ENCODE data around the gene TPRG1L. TPM values are rescaled to one million over a fixed set of nuclear protein-coding genes. Genes with fewer than 3 reads are reported as not detected.

The TPRG1L gene
- total RNA-seq, 1 experiment from 2014 or later = 8.5 TPM

DNA sequence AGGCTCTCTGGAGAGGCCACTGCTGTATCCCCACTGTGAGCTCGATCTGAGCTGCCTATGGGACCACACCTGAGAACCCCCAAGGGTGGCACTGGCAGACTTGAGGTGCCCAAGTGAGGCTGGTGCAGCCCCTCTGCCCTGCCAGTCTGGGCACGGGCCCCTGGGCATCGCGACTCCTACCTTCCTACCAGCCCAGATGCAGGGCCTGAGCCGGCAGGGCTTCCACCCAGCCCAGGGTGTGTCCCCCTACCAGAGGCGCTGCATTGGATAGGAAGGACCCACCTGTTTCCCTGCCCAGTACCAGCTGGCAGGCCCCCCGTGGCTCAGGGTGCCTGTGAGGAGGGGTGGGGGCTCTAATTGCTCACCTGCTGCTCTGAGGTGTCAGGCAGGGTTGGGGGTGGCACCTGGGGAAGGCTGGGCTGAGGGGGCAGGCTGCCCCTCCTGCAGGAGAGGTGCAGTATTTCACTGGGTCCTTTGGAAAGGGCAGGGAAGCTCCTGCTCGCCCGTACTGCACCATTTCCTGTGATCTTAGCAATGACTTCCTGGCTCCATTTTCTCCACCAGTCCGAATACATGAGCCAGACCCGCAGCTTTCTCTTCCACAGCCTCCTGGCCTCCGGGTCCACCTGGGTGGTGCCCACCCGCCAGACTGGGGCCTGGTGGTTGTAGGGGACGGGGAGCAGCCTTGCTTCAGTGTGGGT, 39.3 kb downstream of the TPRG1L start:
- no peak for DNase-seq (ENCODE audit: low read depth)

DNA sequence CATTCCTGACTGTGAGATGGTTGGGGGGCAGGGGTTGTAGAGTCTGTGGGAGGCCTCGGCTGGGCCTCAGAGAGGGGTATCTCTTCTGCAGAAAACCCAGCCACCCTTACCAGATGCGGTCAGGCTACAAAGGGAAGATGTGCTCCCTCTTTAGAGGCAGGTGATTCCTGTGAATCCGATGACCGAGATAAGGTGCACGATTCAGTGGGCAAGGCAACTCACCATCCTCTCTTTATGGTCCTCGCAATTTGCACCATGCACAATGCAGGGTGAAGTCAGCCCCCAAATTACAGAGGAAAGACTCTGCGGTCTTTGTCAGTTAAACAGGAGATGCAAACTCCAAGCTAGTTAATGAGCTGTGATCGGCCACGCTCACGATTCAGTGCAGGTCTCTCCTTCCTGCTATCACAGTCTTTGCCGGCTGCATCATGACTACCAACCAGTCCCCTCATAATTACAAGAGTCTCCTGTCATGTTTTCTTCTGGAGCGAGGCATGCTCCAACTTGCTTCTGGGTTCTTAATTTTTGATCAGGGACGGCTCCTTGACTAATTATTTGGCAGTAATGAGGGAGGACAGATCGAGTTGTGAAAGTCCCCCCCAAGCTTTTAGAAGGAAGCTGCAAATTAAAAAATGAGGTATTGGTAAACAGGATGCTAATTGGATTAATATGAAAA, 40.0 kb downstream of the TPRG1L start:
- DNase-seq (ENCODE audit: low read depth) = no peak

DNA sequence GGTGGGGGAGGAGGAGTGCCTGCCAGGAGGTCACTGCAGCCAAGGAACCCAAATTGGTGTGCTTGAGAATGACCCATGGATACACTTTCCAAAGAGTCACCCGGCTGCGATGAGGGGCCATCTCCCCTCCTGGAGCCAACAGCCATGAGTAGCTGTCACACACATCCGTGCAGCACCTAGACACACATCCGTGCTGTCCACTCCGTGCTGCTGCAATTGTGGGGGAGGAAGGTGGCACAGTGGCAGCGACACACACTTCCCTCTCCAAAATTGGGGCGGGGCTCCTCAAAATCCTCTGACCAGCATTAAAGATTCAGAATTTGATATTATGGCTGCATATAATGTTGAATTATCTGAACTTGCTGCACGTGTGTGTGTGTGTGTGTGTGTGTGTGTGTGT, 43.3 kb downstream of the TPRG1L start:
- DNase-seq (ENCODE audit: low read depth) = no peak

DNA sequence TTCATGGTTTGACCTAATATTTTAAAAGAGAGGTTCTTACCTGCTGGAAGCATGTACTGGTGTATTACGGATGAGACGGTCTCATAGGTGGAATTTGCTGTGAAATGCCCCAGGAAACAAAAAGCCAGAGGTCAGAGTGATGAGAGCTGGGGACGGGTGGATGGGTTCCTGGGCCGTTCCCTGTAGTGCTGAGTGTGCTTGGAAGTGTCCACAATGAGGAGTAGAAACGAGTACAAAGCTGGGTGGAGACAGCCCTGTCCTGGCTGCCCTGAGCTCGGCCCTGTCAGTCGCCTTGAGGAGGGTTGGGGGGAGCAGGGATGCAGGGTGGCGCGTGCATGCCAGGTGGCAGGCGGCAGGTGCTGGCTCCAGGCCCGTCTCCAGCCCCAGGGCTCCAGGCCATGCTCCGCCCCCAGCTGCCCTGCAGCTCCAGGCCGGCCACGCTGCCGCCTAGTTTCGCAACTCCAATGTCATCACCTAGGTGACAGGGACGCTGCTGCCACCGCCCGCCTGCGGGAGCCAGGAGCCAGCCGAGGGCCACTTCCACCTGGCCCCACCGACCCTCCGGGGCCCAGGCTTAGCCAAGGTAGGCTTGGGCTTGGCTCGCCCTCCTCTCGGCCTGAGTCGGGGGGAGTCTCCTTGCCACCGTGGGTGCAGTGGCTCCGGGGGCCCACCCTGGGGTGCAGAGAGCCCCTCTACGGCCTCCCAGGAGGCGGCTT, 43.9 kb downstream of the TPRG1L start:
- peak; percentile 63 for DNase-seq (ENCODE audit: low read depth)

DNA sequence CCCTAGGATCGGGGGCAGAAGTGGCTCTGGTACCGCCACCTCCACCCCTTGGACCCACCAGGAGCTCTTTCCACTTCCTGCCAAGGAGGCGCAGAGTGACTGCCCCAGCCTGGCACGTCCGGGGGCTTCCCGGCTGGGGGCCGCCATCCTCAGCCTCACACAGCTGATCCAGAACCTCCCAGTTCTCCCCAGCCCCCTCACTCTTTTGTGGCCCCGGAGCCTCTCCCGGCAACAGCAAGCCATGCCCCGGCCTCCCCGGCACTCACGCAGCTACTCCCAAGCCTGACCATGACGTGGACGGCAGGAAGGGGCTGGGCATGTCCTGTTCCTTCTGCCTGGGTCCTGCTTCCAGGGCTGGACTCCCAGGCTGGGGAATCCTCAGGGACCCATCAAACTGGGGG, 44.6 kb downstream of the TPRG1L start:
- no peak for DNase-seq (ENCODE audit: low read depth)

DNA sequence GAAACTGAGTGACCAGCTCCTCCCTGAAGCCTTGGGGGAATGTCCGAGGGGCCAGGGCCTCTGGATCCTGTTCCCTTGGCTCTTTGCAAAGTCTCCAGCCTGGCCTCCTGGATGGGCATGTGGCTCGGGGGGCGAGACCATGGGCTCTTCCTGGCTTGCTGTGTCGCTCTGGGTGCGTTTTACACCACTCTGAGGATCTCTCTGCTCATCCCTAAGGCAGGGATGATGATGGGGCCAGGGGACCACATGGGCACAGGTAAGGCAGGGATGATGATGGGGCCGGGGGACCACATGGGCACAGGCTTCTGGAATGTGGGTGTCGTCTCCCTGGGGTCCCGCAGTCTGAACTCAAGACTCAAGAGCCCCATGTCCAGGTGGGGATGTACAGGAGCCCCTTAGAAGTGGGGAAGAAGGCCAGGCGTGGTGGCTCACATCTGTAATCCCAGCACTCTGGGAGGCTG, 45.2 kb downstream of the TPRG1L start:
- DNase-seq (ENCODE audit: low read depth) = no peak

DNA sequence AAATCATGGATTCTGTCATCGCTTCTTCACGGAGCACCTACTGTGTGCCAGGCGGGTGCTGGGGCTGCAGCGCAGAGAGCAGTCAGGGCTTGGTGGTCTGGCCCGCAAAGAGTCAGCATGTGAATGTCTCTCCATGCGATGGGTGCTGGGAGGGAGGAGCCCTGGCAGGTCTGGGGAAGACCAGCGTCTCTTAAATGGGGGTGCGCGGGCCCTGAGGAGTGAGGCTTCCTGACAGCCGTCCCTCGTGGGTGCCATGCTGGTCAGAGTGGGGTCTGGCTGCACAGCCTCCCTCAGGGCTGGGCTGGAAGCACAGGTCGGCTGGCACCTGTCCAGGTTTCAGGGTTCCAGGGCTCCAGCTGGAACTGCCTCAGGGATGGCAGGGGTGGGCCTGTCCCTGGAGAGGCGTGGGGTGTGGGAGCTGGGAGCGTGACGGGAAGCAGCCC, 46.0 kb downstream of the TPRG1L start:
- no peak for DNase-seq (ENCODE audit: low read depth)

DNA sequence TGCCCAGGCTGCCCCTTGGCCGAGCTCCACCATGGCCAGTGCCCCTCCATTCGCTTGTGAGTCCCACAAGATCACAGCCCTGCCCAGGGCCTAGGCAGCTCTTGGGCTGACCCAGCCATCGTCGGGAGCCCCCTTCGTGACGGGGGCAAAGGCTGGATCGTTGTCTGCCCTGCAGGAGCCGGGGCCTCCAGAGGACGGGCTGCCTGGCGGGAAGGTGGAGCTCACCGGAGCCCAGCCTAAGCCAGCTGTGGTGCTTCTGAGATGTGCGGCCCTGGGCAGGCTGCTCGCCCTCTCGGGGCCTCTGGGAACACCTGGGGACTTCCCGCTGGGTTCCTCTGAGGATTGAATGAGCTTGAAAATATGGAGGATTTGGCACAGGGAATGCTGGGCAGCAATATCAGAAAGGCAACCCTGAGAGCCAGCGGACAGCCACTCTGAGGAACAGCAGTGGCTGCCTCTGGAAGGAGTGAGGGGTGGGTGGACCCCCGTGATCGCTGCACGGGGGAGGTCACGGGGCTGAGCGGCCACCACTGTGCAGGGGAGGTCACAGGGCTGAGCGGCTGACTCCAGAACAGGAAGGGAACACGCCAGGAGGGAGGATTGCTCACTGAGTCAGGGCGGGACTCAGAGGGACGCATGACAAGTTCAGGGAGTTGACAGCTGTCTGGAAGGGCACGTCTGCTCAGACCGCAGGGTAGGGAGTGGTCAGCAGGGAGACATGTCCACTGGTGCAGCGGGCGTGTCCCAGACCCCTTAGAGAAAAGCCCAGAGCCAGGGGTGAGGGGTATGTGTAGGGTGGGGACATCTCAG, 46.8 kb downstream of the TPRG1L start:
- DNase-seq (ENCODE audit: low read depth) = peak; percentile 52

DNA sequence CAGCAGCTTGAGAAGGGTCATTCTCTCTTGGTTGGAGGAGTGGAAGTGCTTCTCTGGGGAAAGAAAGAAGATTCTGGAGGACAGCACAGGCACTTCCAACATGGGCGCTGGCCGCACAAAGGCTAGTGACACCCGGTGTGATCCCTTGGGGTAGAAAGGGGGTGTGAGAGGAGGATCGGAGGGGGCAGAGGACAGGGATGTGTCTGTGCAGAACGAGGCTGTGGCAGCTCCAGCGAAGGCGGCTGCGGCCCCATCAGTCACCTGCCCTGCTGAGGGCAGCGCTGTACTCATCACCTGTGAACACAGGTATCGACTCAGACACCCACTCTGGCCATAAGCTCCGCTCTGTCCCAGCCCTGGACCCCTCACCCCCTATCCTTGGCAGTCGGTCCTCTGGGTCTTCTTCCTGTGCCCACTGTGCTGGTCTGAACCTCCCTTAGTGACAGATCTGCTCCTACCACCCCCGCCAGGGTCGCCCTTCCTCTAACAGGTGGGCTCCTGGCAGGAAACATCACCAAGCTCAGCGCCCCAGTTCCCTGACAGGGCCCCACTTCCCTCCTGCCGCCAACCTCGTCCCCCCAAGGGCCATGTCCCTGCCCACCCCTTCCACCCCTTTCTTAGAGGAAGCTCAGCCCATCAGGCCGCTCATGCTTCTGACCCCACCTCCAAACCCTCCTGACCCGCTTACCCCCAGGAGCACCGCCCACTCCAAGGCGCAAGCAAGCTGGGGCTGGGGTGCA, 47.6 kb downstream of the TPRG1L start:
- no peak for DNase-seq (ENCODE audit: low read depth)

DNA sequence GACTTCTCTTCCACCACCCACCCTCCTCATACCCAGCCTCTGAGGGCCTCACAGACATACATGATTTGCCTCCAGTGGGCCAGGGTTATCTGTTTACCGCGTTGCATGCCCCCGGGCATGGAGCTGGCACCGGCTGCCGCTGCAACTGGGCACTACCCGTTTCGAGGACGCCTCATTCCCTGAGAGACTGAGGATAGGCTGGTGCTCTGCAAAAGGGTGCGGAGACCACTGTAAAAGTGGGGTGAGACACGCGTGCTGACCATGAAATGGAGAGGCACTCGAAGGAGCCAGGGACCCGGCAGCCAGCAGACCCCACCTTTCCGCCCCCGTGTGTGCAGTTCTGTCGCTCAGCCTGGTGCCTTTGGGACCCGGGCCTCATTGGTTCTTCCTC, 48.2 kb downstream of the TPRG1L start:
- no peak for DNase-seq (ENCODE audit: low read depth)

DNA sequence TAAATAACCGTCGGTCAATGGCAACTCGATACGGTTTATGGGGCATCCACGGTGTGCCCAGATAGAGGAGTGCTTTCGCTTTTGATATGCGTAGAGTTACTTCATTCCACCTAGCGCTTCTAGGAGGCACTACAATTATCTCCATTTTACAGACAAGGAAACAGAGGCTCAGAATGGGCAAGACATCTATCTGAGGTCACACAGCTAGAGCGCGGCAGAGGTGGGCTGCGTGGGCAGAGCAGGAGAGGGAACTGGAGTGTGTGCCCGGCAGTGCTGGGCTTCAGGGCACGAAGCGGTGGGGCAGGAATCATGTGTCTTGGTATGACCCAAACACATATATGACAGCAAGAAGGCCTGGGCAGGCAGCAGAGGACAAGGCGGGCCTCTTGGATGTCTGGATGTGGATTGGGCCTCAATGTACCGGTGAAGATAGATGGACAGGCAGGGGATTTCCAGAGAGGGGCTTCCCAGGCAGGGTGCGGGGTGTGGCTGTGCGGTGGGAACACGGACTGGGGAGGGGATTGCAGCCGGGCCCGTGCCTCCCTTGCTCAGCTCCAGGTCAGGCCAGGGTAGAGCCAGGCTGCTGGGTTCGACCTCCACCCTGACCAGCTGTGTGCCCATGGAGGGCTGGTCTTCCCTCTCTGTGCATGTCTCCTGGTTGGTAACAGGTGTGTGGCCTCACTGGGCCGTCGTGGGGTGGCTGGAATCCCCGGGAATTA, 48.7 kb downstream of the TPRG1L start:
- DNase-seq (ENCODE audit: low read depth) = no peak

DNA sequence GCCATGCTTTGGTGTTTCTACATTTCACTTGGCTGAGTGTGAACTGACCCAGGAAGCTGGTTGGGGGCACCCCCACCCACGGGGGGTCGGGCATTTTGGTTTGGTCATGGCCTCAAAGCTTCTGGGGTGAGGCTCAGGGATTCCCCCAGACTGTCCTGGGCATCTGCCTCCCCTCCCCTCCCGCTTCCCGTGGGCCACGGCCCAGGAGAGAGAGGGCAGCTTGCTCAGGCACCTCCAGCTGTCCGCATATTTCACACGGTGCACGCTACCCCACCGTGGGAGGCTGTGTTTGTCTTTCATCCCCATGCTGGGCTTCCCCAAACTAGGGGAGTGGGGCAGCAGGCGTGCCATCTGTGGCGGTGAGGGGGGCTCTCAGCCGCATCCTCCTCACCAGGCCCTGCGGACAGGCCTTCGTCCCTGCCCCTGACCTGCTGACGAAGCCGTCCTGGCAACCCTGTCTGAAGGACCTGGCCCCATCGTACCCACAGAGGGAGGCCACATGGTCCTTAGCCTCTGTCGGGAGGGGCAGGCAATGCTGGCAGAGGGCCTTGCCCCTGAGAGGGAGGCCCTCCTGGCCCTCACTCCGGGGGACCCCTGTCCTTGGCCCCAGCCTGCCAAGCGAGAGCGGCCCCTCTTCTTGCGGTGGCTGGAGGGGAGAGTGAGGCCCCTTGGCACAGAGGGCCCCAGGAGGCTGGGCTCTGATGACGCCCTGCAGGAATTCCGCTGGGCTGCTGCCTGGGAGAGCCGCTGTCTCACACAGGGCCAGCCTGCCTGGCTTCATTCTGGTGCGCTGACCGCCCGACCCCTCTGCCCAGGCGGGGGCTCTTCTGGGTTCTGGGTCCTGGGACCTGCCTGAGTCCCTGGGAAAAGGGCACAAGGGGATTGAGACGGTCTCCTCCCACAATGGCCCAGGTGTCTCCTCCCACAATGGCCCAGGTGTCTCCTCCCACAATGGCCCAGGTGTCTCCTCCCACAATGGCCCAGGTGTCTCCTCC, 49.6 kb downstream of the TPRG1L start:
- no peak for DNase-seq (ENCODE audit: low read depth)

DNA sequence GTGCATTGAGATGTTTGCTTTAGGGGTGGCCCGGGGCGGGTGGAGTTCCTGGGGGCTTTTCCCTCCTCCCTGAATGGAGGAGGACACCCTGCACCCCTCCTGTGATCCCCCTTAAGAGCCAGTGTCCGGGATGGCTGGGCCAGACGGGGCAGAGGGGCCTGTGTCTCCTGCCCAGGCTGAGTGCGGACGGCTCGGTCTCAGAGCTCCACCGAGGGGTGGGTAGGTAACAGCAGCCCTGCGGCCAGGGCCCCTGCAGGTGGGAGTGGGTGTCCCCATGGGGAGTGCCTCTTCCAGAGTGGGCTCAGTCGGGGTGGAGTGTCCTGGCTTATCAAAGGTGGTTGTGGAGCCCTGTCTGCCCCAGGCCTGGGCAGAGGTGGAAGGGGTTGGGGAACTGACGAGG, 50.6 kb downstream of the TPRG1L start:
- DNase-seq (ENCODE audit: low read depth) = no peak

DNA sequence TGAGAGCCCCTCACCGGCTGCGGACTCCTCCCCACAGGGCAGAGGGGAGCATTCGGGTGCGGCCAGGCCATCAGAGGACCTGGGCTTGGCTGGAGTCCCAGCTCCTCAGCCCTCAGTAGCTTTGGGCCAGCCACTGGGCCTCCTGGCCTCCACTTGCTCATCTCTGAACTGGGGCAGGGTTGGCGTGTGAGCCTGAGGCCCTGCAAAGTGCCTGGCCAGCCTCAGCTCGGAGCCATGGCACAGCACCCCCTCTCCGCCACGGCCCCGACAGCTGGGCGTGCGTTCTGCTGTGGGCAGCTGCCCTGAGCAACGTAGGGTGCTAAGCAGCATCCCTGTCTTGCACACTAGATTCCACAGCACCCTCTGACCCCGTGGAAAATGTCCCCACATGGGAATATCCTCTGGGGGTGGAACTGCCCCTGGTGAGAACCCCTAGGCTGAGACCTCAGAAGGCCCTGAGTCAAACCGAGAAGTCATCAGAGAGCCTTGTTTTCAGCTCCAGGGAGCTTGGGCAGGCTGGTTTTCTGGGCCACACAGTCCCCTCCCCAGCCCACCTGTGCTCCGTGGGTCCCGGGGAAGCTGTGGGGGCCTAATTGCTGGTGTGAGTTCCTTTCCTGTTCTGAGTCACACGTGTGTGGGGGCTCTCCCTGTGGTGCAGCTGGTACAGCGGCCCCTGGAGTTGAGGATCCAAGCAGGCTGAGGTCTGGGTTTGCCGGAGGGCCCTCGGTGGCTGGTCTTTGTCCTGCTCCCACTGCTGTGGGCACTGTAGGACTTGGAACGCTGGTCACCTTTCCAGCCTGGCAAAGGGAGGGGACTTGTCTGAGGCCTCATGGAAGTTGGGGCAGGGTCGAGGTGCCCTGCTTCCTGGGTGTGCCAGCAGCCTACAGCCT, 52.0 kb downstream of the TPRG1L start:
- no peak for DNase-seq (ENCODE audit: low read depth)

DNA sequence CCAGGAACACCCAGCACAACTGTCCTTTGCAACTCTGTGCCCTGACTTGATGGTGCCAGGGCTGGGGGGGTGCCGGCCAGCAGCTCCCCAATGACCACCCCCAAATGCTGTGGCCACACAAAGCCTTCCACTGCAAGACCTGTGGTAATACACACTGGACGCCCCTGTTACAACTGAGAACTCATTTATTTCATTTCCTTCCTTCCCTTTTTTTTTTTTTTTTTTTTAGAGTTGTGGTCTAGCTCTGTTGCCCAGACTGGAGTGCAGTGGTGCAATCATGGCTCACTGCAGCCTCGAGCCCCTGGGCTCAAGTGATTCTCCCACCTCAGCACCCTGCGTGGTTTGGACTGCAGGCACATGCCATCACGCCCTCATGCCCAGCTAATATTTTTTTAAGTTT, 52.7 kb downstream of the TPRG1L start:
- no peak for DNase-seq (ENCODE audit: low read depth)

DNA sequence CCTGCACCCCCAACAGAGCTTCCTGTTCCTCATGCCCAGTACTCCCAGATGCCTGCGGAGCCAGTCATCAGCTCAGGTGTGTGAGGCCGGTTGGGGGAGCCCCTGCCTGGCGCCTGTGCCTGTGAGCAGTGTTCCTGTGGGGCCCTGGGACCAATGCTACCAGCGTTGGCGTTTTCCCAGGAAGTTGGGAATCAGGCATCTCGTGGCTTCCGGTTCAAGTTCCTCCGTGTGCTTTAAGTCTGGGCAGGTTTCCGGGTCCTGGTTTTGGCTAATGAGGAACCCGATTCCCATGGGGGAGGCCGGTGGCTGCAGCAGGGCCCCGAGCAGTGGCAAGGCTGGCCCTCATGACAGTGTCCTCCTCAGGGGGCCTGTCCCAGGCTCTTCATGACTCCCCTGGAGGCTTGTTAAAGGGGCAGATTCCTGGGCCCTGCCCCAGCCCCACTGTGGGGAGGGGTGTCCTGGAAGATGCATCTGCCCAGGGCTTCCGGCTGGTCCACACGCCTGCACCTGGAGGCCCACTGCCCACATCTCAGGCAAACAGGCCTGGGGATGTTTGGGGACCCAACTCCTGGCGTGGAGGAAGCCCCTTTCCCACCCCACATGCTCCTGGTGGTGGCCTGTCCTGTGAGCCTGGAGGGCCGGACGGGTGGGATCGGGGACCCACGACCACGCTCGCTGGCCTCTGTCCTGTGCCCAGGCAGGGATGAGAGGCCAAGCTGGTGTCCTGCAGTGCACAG, 53.7 kb downstream of the TPRG1L start:
- peak; percentile 42 for DNase-seq (ENCODE audit: low read depth)

DNA sequence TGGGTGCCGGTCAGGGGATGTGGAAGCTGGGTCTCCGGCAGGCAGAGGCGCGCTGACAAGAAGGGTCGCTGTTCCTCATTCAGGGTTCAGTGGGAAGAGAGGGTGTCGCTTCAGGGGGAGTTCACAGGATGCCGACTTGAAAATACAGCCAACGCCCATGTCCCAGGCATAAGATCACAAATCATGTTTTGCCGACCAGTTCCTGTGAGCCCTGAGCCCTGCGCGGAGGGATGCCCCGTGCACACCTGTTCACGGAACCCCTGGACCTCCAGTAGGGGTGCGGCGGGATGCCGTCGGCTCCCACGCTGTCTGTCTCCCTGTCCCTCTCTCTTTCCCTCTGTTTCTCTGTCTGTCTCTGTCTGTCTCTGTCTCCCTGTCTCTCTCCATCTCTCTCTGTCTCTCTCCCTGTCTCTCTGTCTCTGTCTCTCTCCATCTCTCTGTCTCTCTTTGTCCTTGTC, 54.3 kb downstream of the TPRG1L start:
- DNase-seq (ENCODE audit: low read depth) = no peak
